CD14-positive monocyte (primary cell): ENCODE results near the gene LTBP1. TPM values are rescaled to one million over a fixed set of nuclear protein-coding genes. Genes with fewer than 3 reads are reported as not detected.

Source experiments
- DNase-seq, 3 donors: peaks; one replicate each; pipeline ENCODE4 v3.0.0-alpha.2; 2011 to 2022
- H2AFZ ChIP-seq: 2 replicates; pipeline ENCODE4 v1.6.0; 2012; ENCODE audit warnings: mild to moderate bottlenecking, low read depth, low read length, inconsistent platforms; ENCODE audit not compliant: insufficient read depth, poor library complexity, severe bottlenecking
- H3K27ac ChIP-seq, 2 donors: 1 replicate in 1 of 2; 2 replicates in 1 of 2; pipeline ENCODE4 v1.5.1; 2012 to 2013; ENCODE audit warnings: low read length in 2 of 2, control low read depth in 1 of 2, inconsistent platforms in 1 of 2, low read depth in 1 of 2, mild to moderate bottlenecking in 1 of 2
- H3K27me3 ChIP-seq, 2 donors: one replicate each; pipeline versions ENCODE4 v1.6.0 to v1.6.1; 2011 to 2013; ENCODE audit warnings: low read length in 2 of 2; ENCODE audit not compliant: control insufficient read depth in 2 of 2, insufficient read depth in 2 of 2
- H3K36me3 ChIP-seq, 2 donors: replicated peaks in 1 of 2; 1 replicate in 1 of 2; 2 replicates in 1 of 2; pipeline versions ENCODE4 v1.5.1 to v1.6.1; 2012 to 2013; ENCODE audit warnings: low read length in 2 of 2, control low read depth in 1 of 2, inconsistent platforms in 1 of 2, mild to moderate bottlenecking in 1 of 2; ENCODE audit not compliant: insufficient read depth in 2 of 2, control insufficient read depth in 1 of 2
- H3K4me1 ChIP-seq, 2 donors: 1 replicate in 1 of 2; 2 replicates in 1 of 2; pipeline versions ENCODE4 v1.5.1 to v1.6.1; 2012 to 2013; ENCODE audit warnings: low read length in 2 of 2, control low read depth in 1 of 2, inconsistent platforms in 1 of 2, mild to moderate bottlenecking in 1 of 2, moderate library complexity in 1 of 2; ENCODE audit not compliant: insufficient read depth in 2 of 2, control insufficient read depth in 1 of 2
- H3K4me2 ChIP-seq: replicated peaks from 2 replicates; pipeline ENCODE3; 2012; ENCODE audit warnings: low read length, moderate library complexity, mild to moderate bottlenecking; ENCODE audit not compliant: poor library complexity, severe bottlenecking; ENCODE audit errors: extremely low read depth
- H3K4me3 ChIP-seq, 3 experiments: fragments of 200-600 bp in 1 of 3; sonication (generic) in 1 of 3; replicated peaks in 1 of 3; 1 replicate in 2 of 3; 2 replicates in 1 of 3; pipeline ENCODE4 v1.5.1; 2011 to 2013; ENCODE audit warnings: low read length in 3 of 3, mild to moderate bottlenecking in 3 of 3, control low read depth in 2 of 3, low read depth in 2 of 3, inconsistent platforms in 1 of 3, moderate library complexity in 1 of 3
- H3K79me2 ChIP-seq: 2 replicates; pipeline ENCODE4 v1.6.0; 2012; ENCODE audit warnings: mild to moderate bottlenecking, control low read depth, inconsistent platforms, low read length, moderate library complexity; ENCODE audit not compliant: insufficient read depth
- H3K9ac ChIP-seq: 2 replicates; pipeline ENCODE4 v1.6.0; 2017; ENCODE audit warnings: low read length, mild to moderate bottlenecking; ENCODE audit not compliant: insufficient read depth, poor library complexity, severe bottlenecking
- H3K9me3 ChIP-seq, 2 donors: replicated peaks in 1 of 2; 1 replicate in 1 of 2; 2 replicates in 1 of 2; pipeline versions ENCODE4 v1.5.1 to v1.6.1; 2012 to 2013; ENCODE audit warnings: low read length in 2 of 2, control low read depth in 1 of 2; ENCODE audit not compliant: control insufficient read depth in 1 of 2, insufficient read depth in 1 of 2
- H4K20me1 ChIP-seq: 2 replicates; pipeline ENCODE4 v1.6.0; 2012; ENCODE audit warnings: mild to moderate bottlenecking, low read length, control low read depth, moderate library complexity; ENCODE audit not compliant: insufficient read depth
- H3K27ac Mint-ChIP-seq, 7 donors: one replicate each; pipeline ENCODE4 v1.8.0; 2020; ENCODE audit warnings: mild to moderate bottlenecking in 7 of 7, mixed read lengths in 7 of 7, moderate library complexity in 6 of 7, inconsistent platforms in 2 of 7
- H3K27me3 Mint-ChIP-seq, 3 donors: one replicate each; pipeline ENCODE4 v1.8.0; 2021 to 2022; ENCODE audit warnings: low read depth in 3 of 3, mild to moderate bottlenecking in 3 of 3, mixed read lengths in 3 of 3, moderate library complexity in 3 of 3, inconsistent platforms in 1 of 3
- H3K36me3 Mint-ChIP-seq, 2 donors: one replicate each; pipeline ENCODE4 v1.8.0; 2020; ENCODE audit warnings: mixed read lengths in 2 of 2, inconsistent platforms in 1 of 2, mild to moderate bottlenecking in 1 of 2
- H3K4me1 Mint-ChIP-seq: one replicate; pipeline ENCODE4 v1.8.0; 2020; ENCODE audit warnings: mild to moderate bottlenecking, mixed read lengths
- H3K4me3 Mint-ChIP-seq, 2 donors: one replicate each; pipeline ENCODE4 v1.8.0; 2020; ENCODE audit warnings: mild to moderate bottlenecking in 2 of 2, mixed read lengths in 2 of 2, moderate library complexity in 1 of 2
- H3K9me3 Mint-ChIP-seq, 7 donors: one replicate each; pipeline ENCODE4 v1.8.0; 2020 to 2022; ENCODE audit warnings: mixed read lengths in 7 of 7, mild to moderate bottlenecking in 6 of 7, moderate library complexity in 6 of 7, inconsistent platforms in 2 of 7
- WGBS: methylation state at CpG from one replicate; pipeline ENCODE4 v1.1.5; 2013; ENCODE audit warnings: missing lambda C conversion rate; ENCODE audit not compliant: insufficient coverage; 5-methylcytosine and 5-hydroxymethylcytosine counted together
- intact Hi-C, 2 donors: fragments of 100-400 bp; cut with micrococcal nuclease; formaldehyde crosslinking; loops; one replicate each; pipeline versions ENCODE4 v1.15.0 to v1.15.1; 2023
- polyA plus RNA-seq, 3 donors: library from polyadenylated mRNA; depleted of rRNA in 1 of 3; unstranded in 2 of 3; stranded (reverse) in 1 of 3; fragments of 300-500 nt in 2 of 3; fragments of >200 nt in 1 of 3; fragmentation: Illumina TruSeq in 2 of 3; gene quantifications; 1 replicate in 2 of 3; 2 replicates in 1 of 3; pipeline ENCODE4 v1.2.3, GENCODE V29; 2012 to 2021
- TF ChIP-seq, protein P1 (sequence below): fragments of 200-600 bp; IDR thresholded peaks from one replicate; pipeline ENCODE4 v1.8.0; 2022; ENCODE audit warnings: antibody characterized with exemption, mild to moderate bottlenecking

LTBP1 gene
- polyA plus RNA-seq, 3 donors, result 0.18 to 0.24 TPM; not detected in 1

DNA sequence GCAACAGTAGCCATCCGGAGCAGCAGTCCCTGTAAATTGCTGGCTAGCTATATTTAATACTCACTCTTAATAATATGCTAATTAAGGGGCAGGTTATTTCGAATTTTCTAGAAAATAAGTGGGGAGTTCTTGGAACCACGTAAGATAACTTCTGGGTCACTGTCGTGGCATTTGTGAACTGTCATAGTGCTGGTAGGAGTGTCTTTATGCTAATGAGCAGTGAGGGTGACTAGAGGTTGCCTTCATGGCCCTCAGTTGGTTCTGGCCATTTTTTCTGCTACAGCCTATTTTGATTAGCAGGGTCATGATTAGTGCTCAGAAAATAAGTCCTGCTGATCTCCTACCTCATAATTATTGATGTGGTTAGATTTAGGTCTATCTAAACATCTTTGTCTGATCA is 279.8 kb downstream of the LTBP1 start:
- no peaks in the 10 kb centered on the region for H3K79me2 ChIP-seq
- H3K4me1 Mint-ChIP-seq, result no peaks in the 10 kb centered on the region
- H3K4me3 Mint-ChIP-seq, result no peak overlapping the region
- no peaks in the 10 kb centered on the region for H3K36me3 Mint-ChIP-seq
- no peak overlapping the region for H3K4me2 ChIP-seq
- H3K4me3 ChIP-seq, result no peak overlapping the region
- H2AFZ ChIP-seq, result no peak overlapping the region
- no peaks in the 10 kb centered on the region for H4K20me1 ChIP-seq
- H3K27me3 Mint-ChIP-seq, result no peaks in the 10 kb centered on the region
- H3K9me3 ChIP-seq, result no peaks in the 10 kb centered on the region
- H3K9ac ChIP-seq, result no peak overlapping the region
- no peak for DNase-seq
- peaks cover 0 to 3% (median 0%) of the 10 kb centered on the region in 7 donors for H3K9me3 Mint-ChIP-seq
- intact Hi-C loops, result no loop called here
- no peaks in the 10 kb centered on the region for H3K4me1 ChIP-seq
- no peaks in the 10 kb centered on the region for H3K27me3 ChIP-seq
- no peak overlapping the region for H3K27ac Mint-ChIP-seq
- no peaks in the 10 kb centered on the region for H3K36me3 ChIP-seq
- 67% methylated on average over 2 of the region's 4 CpGs for WGBS
- TF ChIP-seq, protein P1, sequence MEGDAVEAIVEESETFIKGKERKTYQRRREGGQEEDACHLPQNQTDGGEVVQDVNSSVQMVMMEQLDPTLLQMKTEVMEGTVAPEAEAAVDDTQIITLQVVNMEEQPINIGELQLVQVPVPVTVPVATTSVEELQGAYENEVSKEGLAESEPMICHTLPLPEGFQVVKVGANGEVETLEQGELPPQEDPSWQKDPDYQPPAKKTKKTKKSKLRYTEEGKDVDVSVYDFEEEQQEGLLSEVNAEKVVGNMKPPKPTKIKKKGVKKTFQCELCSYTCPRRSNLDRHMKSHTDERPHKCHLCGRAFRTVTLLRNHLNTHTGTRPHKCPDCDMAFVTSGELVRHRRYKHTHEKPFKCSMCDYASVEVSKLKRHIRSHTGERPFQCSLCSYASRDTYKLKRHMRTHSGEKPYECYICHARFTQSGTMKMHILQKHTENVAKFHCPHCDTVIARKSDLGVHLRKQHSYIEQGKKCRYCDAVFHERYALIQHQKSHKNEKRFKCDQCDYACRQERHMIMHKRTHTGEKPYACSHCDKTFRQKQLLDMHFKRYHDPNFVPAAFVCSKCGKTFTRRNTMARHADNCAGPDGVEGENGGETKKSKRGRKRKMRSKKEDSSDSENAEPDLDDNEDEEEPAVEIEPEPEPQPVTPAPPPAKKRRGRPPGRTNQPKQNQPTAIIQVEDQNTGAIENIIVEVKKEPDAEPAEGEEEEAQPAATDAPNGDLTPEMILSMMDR, result no peak
- H3K27ac ChIP-seq, result no peak overlapping the region

GRCh38 chr2:33229646-33230045 is 282.9 kb downstream of the LTBP1 start:
- no peak overlapping the region for H3K9ac ChIP-seq
- no peak overlapping the region for H2AFZ ChIP-seq
- H3K27ac ChIP-seq, result no peak overlapping the region
- no peaks in the 10 kb centered on the region for H3K9me3 ChIP-seq
- TF ChIP-seq, protein P1, result no peak
- H3K4me3 Mint-ChIP-seq, result no peak overlapping the region
- no peak overlapping the region for H3K4me3 ChIP-seq
- H3K36me3 ChIP-seq, result no peaks in the 10 kb centered on the region
- intact Hi-C loops, result no loop called here
- H3K27ac Mint-ChIP-seq, result no peak overlapping the region
- peaks cover 0 to 3% (median 2%) of the 10 kb centered on the region in 7 donors for H3K9me3 Mint-ChIP-seq
- H3K4me2 ChIP-seq, result no peak overlapping the region
- DNase-seq, result no peak
- 100% methylated on average over 2 of the region's 4 CpGs for WGBS
- H3K4me1 ChIP-seq, result no peaks in the 10 kb centered on the region
- no peaks in the 10 kb centered on the region for H3K4me1 Mint-ChIP-seq
- no peaks in the 10 kb centered on the region for H3K36me3 Mint-ChIP-seq
- H3K27me3 ChIP-seq, result no peaks in the 10 kb centered on the region
- H3K79me2 ChIP-seq, result no peaks in the 10 kb centered on the region
- H4K20me1 ChIP-seq, result no peaks in the 10 kb centered on the region
- H3K27me3 Mint-ChIP-seq, result no peaks in the 10 kb centered on the region
